Activated naive CD4-positive, alpha-beta T cell treated with anti-CD3 and anti-CD28 coated beads, Interleukin-2, amount 50 U/mL, for 16 hours (primary cell): ENCODE data around the gene LRRN4.

Source experiments
- DNase-seq: peaks from one replicate; pipeline ENCODE4 v3.0.0-alpha.2; 2020

LRRN4 gene

DNA sequence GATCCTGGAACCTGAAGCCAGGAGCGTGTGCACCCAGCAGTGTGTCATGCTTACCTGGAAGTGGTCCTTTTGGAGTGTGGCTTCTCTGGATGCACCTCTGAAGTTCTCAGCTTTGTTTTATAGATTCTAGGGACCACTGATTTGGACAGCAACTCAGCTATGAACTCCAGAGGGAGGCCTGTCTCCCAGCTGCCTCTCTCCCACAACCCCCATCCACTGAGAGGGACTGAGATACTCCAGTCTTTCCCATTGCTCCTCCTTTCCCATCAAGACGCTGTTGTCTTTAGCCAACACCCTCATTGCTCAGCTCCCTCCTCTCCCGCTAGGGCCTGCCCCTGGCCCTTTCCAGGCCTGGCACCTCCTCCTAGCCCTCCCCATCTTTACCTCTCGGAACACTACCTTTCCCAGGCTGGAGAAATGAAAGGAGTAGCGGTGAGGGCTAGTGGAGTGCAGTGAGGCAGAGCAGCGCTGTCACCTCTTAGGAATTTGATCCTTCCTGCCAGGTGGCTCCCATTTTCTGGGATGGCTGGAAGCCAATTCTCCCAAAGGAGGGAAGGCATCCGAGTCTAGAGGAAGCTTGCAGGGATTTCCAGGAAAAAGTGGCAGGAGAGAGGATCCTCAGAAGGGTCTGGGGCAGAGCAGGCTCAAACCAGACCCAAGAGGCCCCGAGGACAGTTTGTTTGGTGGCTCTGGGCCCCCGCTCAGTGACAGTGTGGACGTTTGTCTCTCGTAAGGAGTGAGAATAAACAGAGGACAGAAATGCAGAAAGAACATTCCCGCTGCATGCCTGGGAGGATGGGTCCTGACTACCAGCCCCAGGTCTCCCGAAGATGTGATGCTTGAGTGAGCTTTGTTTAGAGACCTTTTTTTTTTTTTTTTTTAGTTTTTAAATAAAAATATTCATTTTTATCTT, at the start of gene LRRN4:
LRRN4 (minus strand) TSS at position 285 of the 913 bp plus-strand sequence. CDS start 1,261 bp downstream, outside the sequence.
- DNase-seq: no peak

DNA sequence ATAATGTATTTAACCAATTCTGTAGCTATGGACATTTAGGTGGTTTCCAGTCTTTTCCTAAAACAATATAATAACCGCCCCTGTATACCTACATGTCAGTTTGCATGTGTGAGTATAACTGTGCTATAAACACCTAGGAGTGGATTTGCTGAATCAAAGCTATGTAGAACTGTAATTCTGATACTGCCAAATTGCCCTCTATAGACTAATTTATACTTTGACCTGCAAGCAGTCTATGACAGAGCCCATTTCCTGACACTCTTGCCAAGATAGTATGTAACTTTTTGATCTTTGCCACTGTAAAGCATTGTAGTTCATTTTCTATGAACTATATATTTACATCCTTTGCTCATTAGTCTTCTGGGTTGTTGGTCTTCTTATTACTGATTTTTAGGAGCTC, 49.4 kb upstream of the LRRN4 start:
- no peak for DNase-seq

GRCh38 chr20:6101346-6101745, 47.5 kb upstream of the LRRN4 start:
- no peak for DNase-seq

DNA sequence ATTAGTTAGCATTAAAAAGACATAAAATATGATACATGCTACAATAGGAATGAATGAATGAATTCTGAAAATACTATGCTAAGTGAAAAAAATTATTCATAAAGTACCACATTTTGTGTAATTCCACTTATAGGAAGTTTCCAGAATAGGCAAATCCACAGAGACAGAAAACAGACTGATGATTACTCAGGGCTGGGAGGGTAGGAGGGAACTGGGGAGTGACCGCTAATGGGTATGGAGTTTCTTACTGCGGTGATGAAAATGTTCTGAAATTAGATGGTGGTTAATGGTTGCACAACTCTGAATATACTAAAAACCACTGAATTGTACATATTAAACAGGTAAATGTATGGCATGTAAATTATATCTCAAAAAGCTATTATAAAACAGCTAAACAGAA, 46.4 kb upstream of the LRRN4 start:
- DNase-seq: no peak

DNA sequence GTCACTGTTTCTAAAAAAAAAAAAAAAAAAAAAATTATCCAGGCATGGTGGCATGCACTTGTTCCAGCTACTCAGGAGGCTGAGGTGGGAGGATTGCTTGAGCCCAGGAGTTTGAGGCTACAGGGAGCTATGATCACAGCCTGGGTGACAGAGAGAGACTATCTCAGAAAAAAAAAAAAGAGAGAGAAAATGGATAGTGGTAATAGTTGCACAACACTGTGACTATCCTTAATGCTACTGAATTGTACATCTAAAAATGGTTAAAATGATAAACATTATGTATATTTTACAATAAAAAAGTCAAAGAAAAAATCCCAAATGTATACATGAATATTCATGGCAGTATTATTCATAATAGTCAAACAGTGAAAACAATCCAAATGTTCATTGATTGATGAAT, 46.0 kb upstream of the LRRN4 start:
- DNase-seq: no peak

GRCh38 chr20:6095409-6095808, 41.5 kb upstream of the LRRN4 start:
- DNase-seq: no peak

GRCh38 chr20:6094565-6094964, 40.7 kb upstream of the LRRN4 start:
- DNase-seq: no peak

DNA sequence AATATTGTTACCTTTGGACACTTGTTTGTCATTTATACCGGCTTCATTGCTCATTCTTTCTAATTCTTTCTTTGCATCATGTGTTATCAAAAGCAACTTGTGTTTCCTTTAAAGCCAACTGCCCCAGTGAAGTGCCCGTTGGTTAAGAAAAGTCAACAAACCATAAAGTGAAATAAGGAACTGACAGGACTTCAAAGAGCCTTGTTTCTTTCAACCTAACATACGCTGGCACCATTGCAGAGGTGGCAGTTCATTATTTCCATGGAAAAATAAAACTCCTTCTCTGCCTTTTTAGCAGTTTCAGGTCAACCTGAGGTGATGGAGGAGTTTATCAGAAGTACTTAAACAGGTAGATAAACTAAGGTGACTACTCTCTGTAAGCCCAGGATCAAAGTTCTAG, 40.2 kb upstream of the LRRN4 start:
- no peak for DNase-seq

- no peak for DNase-seq
These were observed 37.8 kb upstream of the LRRN4 start for GRCh38 chr20:6091661-6092060.

GRCh38 chr20:6086868-6087267, 33.0 kb upstream of the LRRN4 start:
- no peak for DNase-seq

- no peak for DNase-seq
These were observed 30.1 kb upstream of the LRRN4 start for GRCh38 chr20:6083926-6084325.

- no peak for DNase-seq
These were observed 27.4 kb upstream of the LRRN4 start for GRCh38 chr20:6081236-6081635.

GRCh38 chr20:6079016-6079415, 25.2 kb upstream of the LRRN4 start:
- DNase-seq: no peak

- DNase-seq: no peak
These were observed 21.8 kb upstream of the LRRN4 start for GRCh38 chr20:6075428-6076219.

DNA sequence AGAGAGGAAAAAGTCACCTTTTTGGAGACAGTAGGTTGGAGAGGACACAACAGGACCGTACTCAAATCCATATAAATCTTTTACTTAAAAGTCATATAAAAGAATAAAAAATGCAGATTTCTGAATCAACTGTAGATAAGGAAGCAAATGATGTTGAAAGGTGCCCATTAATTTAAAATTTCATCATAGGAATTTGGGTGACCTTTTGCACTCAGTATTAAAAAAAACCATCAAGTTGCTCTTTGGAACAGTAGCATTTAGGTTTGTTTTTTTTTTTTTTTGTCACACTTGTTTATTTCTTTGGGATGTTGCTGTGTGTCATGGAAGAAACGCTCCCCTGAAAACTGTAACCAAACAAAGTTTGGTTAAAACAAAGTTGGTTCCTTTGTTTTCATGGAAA, 20.9 kb upstream of the LRRN4 start:
- DNase-seq: no peak

GRCh38 chr20:6074145-6074561, 20.3 kb upstream of the LRRN4 start:
- DNase-seq: no peak

GRCh38 chr20:6070829-6071695, 17.2 kb upstream of the LRRN4 start:
- no peak for DNase-seq

GRCh38 chr20:6069669-6070068, 15.8 kb upstream of the LRRN4 start:
- DNase-seq: no peak

DNA sequence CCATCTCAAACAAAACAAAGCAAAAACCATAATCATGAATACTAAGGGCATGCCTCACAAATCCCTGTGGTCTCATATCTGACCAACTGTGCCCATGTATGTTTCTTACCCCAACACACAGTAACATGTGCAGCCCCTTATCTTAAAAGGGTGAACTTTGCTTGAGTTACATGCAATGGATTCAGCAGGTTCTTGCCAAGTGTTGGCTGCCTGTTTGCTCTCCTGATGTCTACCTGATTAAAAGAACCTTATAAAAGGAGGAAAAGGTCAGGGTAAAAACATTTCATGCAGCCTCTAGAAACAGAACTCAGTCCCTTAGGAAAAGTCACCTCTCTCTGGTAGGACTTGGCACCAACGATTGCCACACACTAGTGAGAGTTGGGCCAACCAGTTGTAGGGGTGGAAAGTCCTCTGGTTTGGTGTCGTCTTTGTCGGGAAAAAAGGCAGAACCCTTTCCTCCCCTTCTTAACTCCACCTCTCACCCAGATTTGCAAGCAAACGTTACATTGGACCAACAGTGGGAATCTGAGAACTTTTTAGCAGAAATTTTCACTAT, 14.0 kb upstream of the LRRN4 start:
- no peak for DNase-seq

GRCh38 chr20:6066582-6066981, 12.7 kb upstream of the LRRN4 start:
- no peak for DNase-seq

GRCh38 chr20:6061544-6061943, 7.7 kb upstream of the LRRN4 start:
- no peak for DNase-seq

GRCh38 chr20:6060213-6060612, 6.4 kb upstream of the LRRN4 start:
- DNase-seq: no peak
